ENCODE measurements around the gene LPAR3. TPM values are rescaled to one million over a fixed set of nuclear protein-coding genes. Genes with fewer than 3 reads are reported as not detected.

Gene LPAR3
- total RNA-seq, 1 experiment from 2014 or later: 9.8 TPM

GRCh38 chr1:84800090-84801073 is 92.6 kb downstream of the LPAR3 start:
- Histone ChIP-seq H4K20me1 (ENCODE audit: low read length) (no peaks in the 10 kb centered on the region), H2AFZ (ENCODE audit: low read length) (no peak overlapping the region), H3K79me2 (ENCODE audit: low read length) (no peaks in the 10 kb centered on the region), H3K27ac (ENCODE audit: low read length) (no peak overlapping the region), H3F3A (ENCODE audit: low read length, unreplicated experiment) (no peaks in the 10 kb centered on the region), H3K4me3 (ENCODE audit: low read length) (no peak overlapping the region), H3K9me3 (ENCODE audit: low read length) (no peaks in the 10 kb centered on the region), H3K4me1 (ENCODE audit: insufficient read depth, low read length) (no peaks in the 10 kb centered on the region), H3K36me3 (ENCODE audit: low read depth, low read length) (no peaks in the 10 kb centered on the region), H3K9ac (ENCODE audit: low read length) (no peak overlapping the region), H3K9me2 (replicated peaks; ENCODE audit: low read length) (no peaks in the 10 kb centered on the region), H3K27me3 (ENCODE audit: low read length) (no peaks in the 10 kb centered on the region), H3K4me2 (ENCODE audit: low read length) (no peak overlapping the region)
- CTCF ChIA-PET: no interaction called here
- TF ChIP-seq EZH2 (IDR thresholded peaks at IDR 0.05; ENCODE audit: low read length, unreplicated experiment) (no peak), EZH2phosphoT487 (IDR thresholded peaks at IDR 0.05; ENCODE audit: borderline replicate concordance, low read length) (no peak), CTCF (conservative IDR thresholded peaks at IDR 0.05; ENCODE audit: low read depth, low read length) (no peak)
- intact Hi-C loops (cut with micrococcal nuclease): no loop called here
- BruUV-seq (replicated peaks): no TSS peak
- POLR2A ChIA-PET (ENCODE audit: unreplicated experiment): no interaction called here
- no peak for ATAC-seq
- DNase-seq: no peak

DNA sequence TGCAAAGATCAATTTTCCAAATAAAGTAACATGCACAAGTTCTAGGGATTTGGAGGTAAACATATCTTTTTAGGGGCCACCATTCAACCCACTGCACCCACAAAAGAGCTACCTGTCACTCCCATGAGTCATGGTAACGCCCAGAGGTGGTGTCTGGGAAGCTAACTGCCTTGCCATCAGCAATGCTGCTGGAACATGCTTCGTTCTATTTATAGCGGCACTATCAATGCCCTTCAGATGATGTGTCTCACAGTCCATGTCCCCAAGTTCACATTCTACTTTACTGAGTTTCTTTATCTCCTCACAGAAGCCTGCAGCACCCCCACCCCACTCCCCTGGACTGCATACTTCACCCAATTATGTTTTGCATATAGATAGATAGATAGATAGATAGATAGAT is 95.4 kb downstream of the LPAR3 start:
- POLR2A ChIA-PET (ENCODE audit: unreplicated experiment): no interaction called here

More for the DNA sequence above, 95.4 kb downstream of the LPAR3 start:
- H3K27ac ChIP-seq (ENCODE audit: low read length): no peak overlapping the region
- no peak overlapping the region for H3K9ac ChIP-seq (ENCODE audit: low read length)
- CTCF ChIA-PET: no interaction called here
- H3K27me3 ChIP-seq (ENCODE audit: low read length): no peaks in the 10 kb centered on the region
- no peaks in the 10 kb centered on the region for H4K20me1 ChIP-seq (ENCODE audit: low read length)
- no TSS peak for BruUV-seq (replicated peaks)
- no peak for TF ChIP-seq EZH2phosphoT487 (IDR thresholded peaks at IDR 0.05; ENCODE audit: borderline replicate concordance, low read length)
- no peak for TF ChIP-seq EZH2 (IDR thresholded peaks at IDR 0.05; ENCODE audit: low read length, unreplicated experiment)
- no peak for TF ChIP-seq CTCF (conservative IDR thresholded peaks at IDR 0.05; ENCODE audit: low read depth, low read length)
- no peaks in the 10 kb centered on the region for H3K9me3 ChIP-seq (ENCODE audit: low read length)
- no peak for ATAC-seq
- no peak overlapping the region for H3K4me3 ChIP-seq (ENCODE audit: low read length)
- no peaks in the 10 kb centered on the region for H3K36me3 ChIP-seq (ENCODE audit: low read depth, low read length)
- H3K4me1 ChIP-seq (ENCODE audit: insufficient read depth, low read length): no peaks in the 10 kb centered on the region
- H3K79me2 ChIP-seq (ENCODE audit: low read length): no peaks in the 10 kb centered on the region
- H3K4me2 ChIP-seq (ENCODE audit: low read length): no peak overlapping the region
- no peaks in the 10 kb centered on the region for H3F3A ChIP-seq (ENCODE audit: low read length, unreplicated experiment)
- intact Hi-C loops (cut with micrococcal nuclease): no loop called here
- no peaks in the 10 kb centered on the region for H3K9me2 ChIP-seq (replicated peaks; ENCODE audit: low read length)
- DNase-seq: no peak
- H2AFZ ChIP-seq (ENCODE audit: low read length): no peak overlapping the region

Measured in PC-3 (cell line).